ENCODE results near the gene FERMT3. TPM values are rescaled to one million over a fixed set of nuclear protein-coding genes. Genes with fewer than 3 reads are reported as not detected.
A peak's percentile ranks its signal among the peaks of the same experiment; 100 is the strongest.
"Not testable (repeated sequence)": the region's sequence is repeated elsewhere in the genome, so short reads cannot be mapped to it uniquely, and the experiment has no call there.

The FERMT3 gene
- polyA plus RNA-seq, 10 donors = 5.7 to 15.0 (median 8.2) TPM

- peak in 1 of 3 donors; percentile 64 for DNase-seq
These were observed 28.3 kb downstream of the FERMT3 start for GRCh38 chr11:64234647-64235379.

- no peak for DNase-seq
These were observed 29.1 kb downstream of the FERMT3 start for GRCh38 chr11:64235437-64236161.

- DNase-seq = no peak
These were observed 31.0 kb downstream of the FERMT3 start for GRCh38 chr11:64237484-64237951.

- no peak for DNase-seq
These were observed 31.6 kb downstream of the FERMT3 start for GRCh38 chr11:64238076-64238475.

- no peak for DNase-seq
These were observed 32.5 kb downstream of the FERMT3 start for GRCh38 chr11:64238999-64239398.

- no peak for DNase-seq
These were observed 33.3 kb downstream of the FERMT3 start for GRCh38 chr11:64239662-64240434.

- DNase-seq = peak; percentile 97 to 99 (median 98)
These were observed 34.1 kb downstream of the FERMT3 start, which contains the start of gene FKBP2 for GRCh38 chr11:64240435-64241240. FKBP2 (plus strand) TSS chr11:64241095; CDS start chr11:64242388, 1,293 bp downstream.

GRCh38 chr11:64241241-64241490 is 34.6 kb downstream of the FERMT3 start:
- peak; percentile 99 to 100 (median 100) for DNase-seq

- no peak for DNase-seq
These were observed 35.2 kb downstream of the FERMT3 start for GRCh38 chr11:64241491-64242374.

GRCh38 chr11:64243236-64243854 is 36.8 kb downstream of the FERMT3 start:
- DNase-seq = no peak

GRCh38 chr11:64244107-64244506 is 37.6 kb downstream of the FERMT3 start:
- DNase-seq = no peak

- DNase-seq = no peak
These were observed 38.4 kb downstream of the FERMT3 start for GRCh38 chr11:64244966-64245365.

GRCh38 chr11:64245401-64245796 is 38.9 kb downstream of the FERMT3 start:
- peak in 1 of 3 donors; percentile 84 for DNase-seq

- peak in 1 of 3 donors; percentile 88 for DNase-seq
These were observed 39.5 kb downstream of the FERMT3 start for GRCh38 chr11:64245797-64246620.

GRCh38 chr11:64246621-64246870 is 40.0 kb downstream of the FERMT3 start:
- DNase-seq = not testable (repeated sequence)

GRCh38 chr11:64246871-64247728 is 40.6 kb downstream of the FERMT3 start, which contains the start of gene PPP1R14B:
PPP1R14B (minus strand) TSS chr11:64246943; CDS start chr11:64246673, 270 bp downstream.
- peak; percentile 84 to 96 (median 90) for DNase-seq

- DNase-seq = no peak
These were observed 41.4 kb downstream of the FERMT3 start for GRCh38 chr11:64247729-64248531.
